Esophagus muscularis mucosa (tissue), 4 donors: ENCODE data around the gene CYSRT1.

Experiments
- CTCF ChIP-seq, 3 experiments: fragments of 200-600 bp in 2 of 3; fragments of 450-650 bp in 1 of 3; sonication (generic) in 2 of 3; IDR thresholded peaks; one replicate each; pipeline ENCODE4 v1.5.1; 2017 to 2019; ENCODE audit warnings: antibody characterized with exemption in 3 of 3, mild to moderate bottlenecking in 2 of 3, moderate library complexity in 1 of 3
- EP300 ChIP-seq: sonication (generic); formaldehyde crosslinking; IDR thresholded peaks from one replicate; pipeline ENCODE4 v1.6.1; 2017; ENCODE audit warnings: antibody characterized with exemption
- POLR2A ChIP-seq: fragments of 450-650 bp; IDR thresholded peaks from one replicate; pipeline ENCODE4 v1.6.1; 2017; ENCODE audit warnings: antibody characterized with exemption, moderate library complexity, mild to moderate bottlenecking, low read depth

DNA sequence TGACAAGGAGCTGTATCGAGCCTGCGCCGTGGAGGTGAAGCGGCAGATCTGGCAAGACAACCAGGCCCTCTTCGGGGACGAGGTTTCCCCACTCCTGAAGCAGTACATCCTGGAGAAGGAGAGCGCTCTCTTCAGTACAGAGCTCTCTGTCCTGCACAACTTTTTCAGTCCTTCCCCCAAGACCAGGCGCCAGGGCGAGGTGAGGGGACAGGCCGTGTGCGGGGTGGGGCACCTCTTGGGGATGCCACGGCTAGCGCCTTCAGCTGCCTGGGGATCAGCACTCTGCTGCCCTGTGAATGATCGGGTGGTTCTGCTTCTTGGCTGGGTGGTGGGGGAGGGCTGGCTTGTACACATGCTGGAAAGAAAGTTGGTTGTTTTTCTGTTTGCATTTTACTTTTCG is 31.9 kb downstream of the CYSRT1 start:
- TF ChIP-seq CTCF (IDR thresholded peaks at IDR 0.05) = no peak
- no peak for TF ChIP-seq POLR2A
- TF ChIP-seq EP300 = no peak
